Fibroblast of skin of scalp (primary cell): ENCODE results near the gene EEF2K.

Experiments used
- DNase-seq: peaks from one replicate; pipeline ENCODE4 v3.0.0-alpha.2; 2013

Gene EEF2K

DNA sequence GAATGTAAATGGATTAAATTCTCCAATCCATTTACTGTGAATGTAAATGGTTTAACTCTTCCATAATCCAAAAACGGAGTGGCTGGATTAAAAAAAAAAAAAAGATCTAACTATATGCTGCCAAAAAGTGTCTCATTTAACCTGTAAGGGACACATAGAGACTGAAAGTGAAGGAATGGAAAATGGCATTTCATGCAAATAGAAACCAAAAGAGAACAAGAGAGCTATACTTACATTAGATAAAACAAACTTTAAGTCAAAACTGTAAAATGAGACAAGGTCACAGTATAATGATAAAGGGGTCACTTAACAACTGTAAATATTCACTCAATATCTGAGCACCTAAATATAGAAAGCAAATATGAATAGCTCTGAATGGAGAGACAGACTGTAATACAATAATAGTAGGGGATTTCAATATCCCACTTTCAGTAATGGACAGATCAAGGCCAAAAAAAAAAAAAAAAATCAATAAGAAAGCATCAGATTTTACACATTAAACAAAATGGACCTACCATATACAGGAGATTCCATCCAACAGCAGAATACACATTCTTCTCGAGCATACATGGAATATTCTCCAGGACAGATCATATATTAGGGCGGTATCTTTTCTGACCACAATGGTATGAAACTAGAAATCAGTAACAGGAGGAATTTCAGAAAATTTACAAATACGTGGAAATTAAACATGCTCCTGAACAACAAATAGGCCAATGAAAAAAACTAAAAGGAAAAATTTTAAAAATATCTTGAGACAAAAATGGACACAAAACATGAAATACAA lies 132.0 kb downstream of the EEF2K start:
- peak; percentile 56 for DNase-seq
